Activated CD4-positive, alpha-beta T cell treated with anti-CD3 and anti-CD28 coated beads, Interleukin-2, amount 10 ng/mL, durations not matched to agents 7 days and 5 days (primary cell): Measurements from ENCODE around the gene SPATA9. TPM values are rescaled to one million over a fixed set of nuclear protein-coding genes. Genes with fewer than 3 reads are reported as not detected.
"Not testable (repeated sequence)": the region's sequence is repeated elsewhere in the genome, so short reads cannot be mapped to it uniquely, and the experiment has no call there.

ENCODE experiments used
- CTCF ChIA-PET: fragments of 350-600 bp; sonication (Branson Sonifier 250); formaldehyde crosslinking; loops from one replicate; lab custom pipeline; 2021; ENCODE audit warnings: antibody characterized with exemption; lab: Charles Lee
- POLR2A ChIA-PET: fragments of 350-600 bp; sonication (Branson Sonifier 250); formaldehyde crosslinking; loops from one replicate; lab custom pipeline; 2021; ENCODE audit warnings: antibody characterized with exemption; lab: Charles Lee
- DNase-seq: peaks from one replicate; pipeline ENCODE4 v3.0.0-alpha.2; 2020
- H3K27ac Mint-ChIP-seq: one replicate; pipeline ENCODE4 v1.8.0; 2021; ENCODE audit warnings: mild to moderate bottlenecking, moderate library complexity, mixed read lengths
- H3K27me3 Mint-ChIP-seq: one replicate; pipeline ENCODE4 v1.8.0; 2021; ENCODE audit warnings: mixed read lengths
- H3K36me3 Mint-ChIP-seq: one replicate; pipeline ENCODE4 v1.8.0; 2021; ENCODE audit warnings: low read depth, mixed read lengths
- H3K4me1 Mint-ChIP-seq: one replicate; pipeline ENCODE4 v1.8.0; 2021; ENCODE audit warnings: mixed read lengths
- H3K4me3 Mint-ChIP-seq: one replicate; pipeline ENCODE4 v1.8.0; 2021; ENCODE audit warnings: mild to moderate bottlenecking, moderate library complexity, mixed read lengths
- H3K9me3 Mint-ChIP-seq: one replicate; pipeline ENCODE4 v1.8.0; 2021; ENCODE audit warnings: mixed read lengths
- total RNA-seq, 2 experiments: library from RNA; stranded (reverse); gene quantifications; one replicate each; pipeline ENCODE4 v1.2.3, GENCODE V29; 2021

The SPATA9 gene
- total RNA-seq, 2 experiments from 2014 or later, result not detected

DNA sequence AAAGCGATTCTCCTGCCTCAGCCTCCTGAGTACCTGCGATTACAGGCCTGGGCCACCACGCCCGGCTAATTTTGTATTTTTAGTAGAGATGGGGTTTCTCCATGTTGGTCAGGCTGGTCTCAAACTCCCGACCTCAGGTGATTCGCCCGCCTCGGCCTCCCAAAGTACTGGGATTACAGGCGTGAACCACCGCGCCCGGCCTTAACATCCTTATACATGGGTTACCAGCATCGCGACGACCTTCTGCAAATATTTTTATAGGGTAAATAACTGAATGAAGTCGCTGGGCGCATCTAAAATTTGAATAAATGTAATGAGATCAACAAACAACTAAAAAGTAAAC is 36.6 kb downstream of the SPATA9 start:
- DNase-seq, H3K36me3 Mint-ChIP-seq, POLR2A ChIA-PET, H3K9me3 Mint-ChIP-seq, H3K27me3 Mint-ChIP-seq: not testable (repeated sequence)
- peaks cover 52% of the 10 kb centered on the region for H3K4me1 Mint-ChIP-seq
- H3K4me3 Mint-ChIP-seq, result peak overlapping the region; percentile 81
- CTCF ChIA-PET, result interaction anchor here (0.7 to 2.4 kb wide), 10 partner anchors 10 to 203 kb away, joined by 3 to 9 read pairs (median 4); no protein-coding TSS in a partner anchor
- H3K27ac Mint-ChIP-seq, result peak overlapping the region; percentile 95

DNA sequence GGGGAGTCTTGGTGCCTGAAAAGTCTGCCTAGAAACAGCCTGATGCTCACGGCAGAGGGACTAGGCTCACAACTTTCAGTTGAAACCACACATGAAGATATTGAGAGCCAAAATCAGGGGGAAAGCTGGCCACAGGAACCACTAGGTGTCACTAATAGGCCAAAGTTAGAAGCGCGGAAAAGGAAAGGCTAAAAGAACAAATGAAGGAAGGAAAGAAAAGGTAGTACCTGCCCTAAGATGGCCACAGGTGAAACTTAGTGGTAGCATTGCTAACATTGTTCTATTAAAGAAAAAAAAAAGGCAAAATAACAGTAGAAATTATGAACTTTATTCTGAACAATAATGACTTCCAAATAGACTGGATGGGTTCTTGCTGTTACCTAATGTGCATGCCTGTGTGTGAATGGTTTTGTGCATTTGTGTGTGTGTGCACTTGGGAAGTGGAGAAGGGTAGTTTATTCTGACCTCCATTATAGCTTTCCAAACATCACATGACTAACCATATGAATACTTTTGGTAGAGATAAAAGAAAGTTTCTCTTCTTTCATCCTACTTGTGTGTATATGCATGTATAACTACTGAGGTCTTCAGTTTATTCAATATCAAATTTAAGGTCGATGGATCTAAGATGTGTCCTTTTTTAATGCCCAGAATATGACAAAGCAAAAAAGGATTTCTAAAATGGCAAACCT is 38.3 kb downstream of the SPATA9 start:
- H3K27ac Mint-ChIP-seq, result peak overlapping the region; percentile 63
- no peaks in the 10 kb centered on the region for H3K9me3 Mint-ChIP-seq
- H3K4me1 Mint-ChIP-seq, result peaks cover 47% of the 10 kb centered on the region
- H3K27me3 Mint-ChIP-seq, result no peaks in the 10 kb centered on the region
- peaks cover under 1% of the 10 kb centered on the region for H3K36me3 Mint-ChIP-seq
- CTCF ChIA-PET, result interaction anchor here (1.0 to 2.4 kb wide), 8 partner anchors 9 to 317 kb away, joined by 3 to 12 read pairs (median 3); partner anchors contain the start of gene ELL2
- H3K4me3 Mint-ChIP-seq, result no peak overlapping the region
- DNase-seq, result peak; percentile 62
- POLR2A ChIA-PET, result interaction anchor here (0.8 kb wide), 1 partner anchor 100 kb away, joined by 3 read pairs; no protein-coding TSS in a partner anchor

DNA sequence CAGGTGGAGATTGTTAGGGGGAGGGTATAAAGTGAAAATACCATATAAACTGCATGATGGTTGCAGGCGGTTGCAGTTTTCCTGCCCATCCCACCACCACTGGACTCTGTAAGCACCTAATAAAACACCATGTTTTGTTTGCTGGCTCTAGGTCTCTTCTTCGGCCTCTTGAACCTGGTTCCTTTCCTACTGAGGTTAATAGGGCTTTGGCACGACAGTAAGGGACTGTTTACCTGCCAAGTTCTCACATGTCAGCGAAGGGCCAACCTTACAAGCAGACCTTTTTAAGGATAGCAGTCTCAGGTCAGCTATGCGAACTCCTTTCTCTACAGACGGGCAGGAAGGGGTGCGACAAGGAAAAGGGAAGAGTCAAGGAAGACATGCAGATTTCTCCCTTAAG is 39.6 kb downstream of the SPATA9 start:
- Mint-ChIP-seq H3K27me3 (peaks cover 4% of the 10 kb centered on the region), H3K4me3 (no peak overlapping the region), H3K9me3 (no peaks in the 10 kb centered on the region), H3K27ac (no peak overlapping the region), H3K4me1 (peaks cover 41% of the 10 kb centered on the region), H3K36me3 (no peaks in the 10 kb centered on the region)
- ChIA-PET CTCF (interaction anchor here (1.0 to 2.4 kb wide), 4 partner anchors 8 to 192 kb away, joined by 3 to 12 read pairs (median 4); no protein-coding TSS in a partner anchor), POLR2A (no interaction called here)
- no peak for DNase-seq

DNA sequence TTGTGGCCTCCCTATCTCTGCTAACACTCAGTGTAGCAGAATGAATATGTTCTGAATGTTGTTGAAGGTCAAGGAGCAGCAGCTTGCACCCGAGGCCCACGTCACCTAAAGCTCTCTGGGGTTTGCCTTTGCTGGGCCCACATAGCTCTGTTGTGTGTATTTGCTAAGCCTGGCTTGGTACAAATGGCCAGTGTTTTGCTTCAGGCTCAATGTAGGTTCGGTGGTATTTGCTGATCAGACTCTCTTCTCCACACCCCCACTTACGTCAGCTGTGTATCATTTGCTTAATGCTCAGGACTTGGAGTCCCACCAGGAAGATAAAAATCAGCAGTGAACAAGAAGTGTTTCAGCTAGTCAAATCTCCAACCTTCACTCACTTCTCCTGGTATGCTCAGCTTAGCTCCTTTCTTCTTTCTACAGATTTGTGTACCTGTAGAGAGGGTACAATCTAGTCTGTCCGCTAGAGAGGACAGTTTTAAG is 41.0 kb downstream of the SPATA9 start:
- no peak overlapping the region for H3K27ac Mint-ChIP-seq
- POLR2A ChIA-PET, result no interaction called here

DNA sequence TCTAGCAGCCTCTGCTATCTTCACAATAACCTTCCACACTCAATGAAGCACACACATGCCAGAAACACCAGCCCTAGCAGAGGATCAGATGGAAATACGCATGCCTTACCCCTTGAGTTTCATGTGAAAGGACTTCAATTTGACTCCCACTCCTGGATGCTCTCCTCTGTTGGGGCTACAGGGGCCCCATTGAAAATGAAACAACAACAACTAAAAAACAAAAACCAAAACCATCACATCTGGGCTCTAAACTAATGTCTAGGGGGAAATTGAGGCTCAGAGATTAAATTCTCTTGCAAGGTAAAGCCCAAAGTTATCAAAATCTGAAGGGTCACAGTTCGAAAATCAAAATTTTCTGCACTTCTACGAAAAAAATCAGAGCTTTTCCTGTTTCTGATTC is 44.2 kb downstream of the SPATA9 start:
- peaks cover under 1% of the 10 kb centered on the region for H3K9me3 Mint-ChIP-seq
- DNase-seq, result no peak
- no peak overlapping the region for H3K27ac Mint-ChIP-seq
- ChIA-PET CTCF (no interaction called here), POLR2A (no interaction called here)
- peaks cover 12% of the 10 kb centered on the region for H3K27me3 Mint-ChIP-seq
- H3K4me3 Mint-ChIP-seq, result no peak overlapping the region
- peaks cover 5% of the 10 kb centered on the region for H3K4me1 Mint-ChIP-seq
- peaks cover 1% of the 10 kb centered on the region for H3K36me3 Mint-ChIP-seq

More for the DNA sequence above, 41.0 kb downstream of the SPATA9 start:
- CTCF ChIA-PET, result interaction anchor here (1.8 to 2.0 kb wide), 2 partner anchors 10 to 19 kb away, joined by 4 to 7 read pairs; no protein-coding TSS in a partner anchor
- H3K9me3 Mint-ChIP-seq, result no peaks in the 10 kb centered on the region
- peaks cover 5% of the 10 kb centered on the region for H3K27me3 Mint-ChIP-seq
- DNase-seq, result no peak
- H3K4me3 Mint-ChIP-seq, result no peak overlapping the region
- peaks cover 30% of the 10 kb centered on the region for H3K4me1 Mint-ChIP-seq
- H3K36me3 Mint-ChIP-seq, result no peaks in the 10 kb centered on the region

DNA sequence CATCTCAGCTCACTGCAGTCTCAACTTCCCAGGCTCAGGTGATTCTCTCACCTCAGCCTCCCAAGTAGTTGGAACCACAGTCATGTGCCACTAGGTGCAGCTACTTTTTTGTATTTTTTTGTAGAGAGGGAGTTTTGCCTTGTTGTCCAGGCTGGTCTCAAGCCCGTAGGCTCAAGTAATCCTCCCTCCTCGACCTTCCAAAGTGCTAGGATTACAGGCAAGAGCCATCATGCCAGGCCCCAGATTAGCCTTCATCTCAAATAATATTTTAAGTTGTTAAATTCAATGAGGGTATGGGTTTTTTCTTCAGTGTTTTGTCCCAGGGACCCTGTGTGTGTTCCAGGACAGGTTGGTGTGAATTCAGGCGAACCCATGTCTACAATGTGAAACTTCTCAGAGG is 48.7 kb downstream of the SPATA9 start:
- H3K4me1 Mint-ChIP-seq, result peaks cover 25% of the 10 kb centered on the region
- peaks cover 12% of the 10 kb centered on the region for H3K27me3 Mint-ChIP-seq
- CTCF ChIA-PET, result interaction anchor here (1.0 to 2.9 kb wide), 2 partner anchors 12 to 219 kb away, joined by 3 to 12 read pairs; no protein-coding TSS in a partner anchor
- H3K27ac Mint-ChIP-seq, result no peak overlapping the region
- no peak for DNase-seq
- H3K9me3 Mint-ChIP-seq, result peaks cover 18% of the 10 kb centered on the region
- POLR2A ChIA-PET, result no interaction called here
- peaks cover 14% of the 10 kb centered on the region for H3K36me3 Mint-ChIP-seq
- no peak overlapping the region for H3K4me3 Mint-ChIP-seq

DNA sequence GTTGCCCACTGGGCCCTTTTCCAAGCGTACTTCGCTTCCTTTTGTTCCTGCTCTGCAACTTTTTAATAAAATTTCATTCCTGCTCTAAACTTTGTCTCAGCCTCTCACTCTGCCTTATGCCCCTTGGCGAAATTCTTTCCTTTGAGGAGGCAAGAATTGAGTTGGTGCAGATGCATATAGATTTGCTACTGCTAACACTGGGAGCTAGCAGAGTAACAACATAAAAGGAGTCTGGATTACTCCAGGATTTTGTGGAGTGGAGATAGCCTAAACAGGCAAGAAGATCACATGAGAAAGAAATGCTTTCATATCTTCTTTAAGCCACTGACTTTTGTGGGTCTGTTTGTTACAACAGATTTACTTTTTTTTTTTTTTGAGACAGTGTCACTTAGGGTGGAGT is 49.1 kb downstream of the SPATA9 start:
- Mint-ChIP-seq H3K27me3 (peaks cover 11% of the 10 kb centered on the region), H3K4me3 (no peak overlapping the region), H3K36me3 (peaks cover 14% of the 10 kb centered on the region), H3K9me3 (peaks cover 18% of the 10 kb centered on the region), H3K27ac (no peak overlapping the region), H3K4me1 (peaks cover 24% of the 10 kb centered on the region)
- no peak for DNase-seq
- POLR2A ChIA-PET, result no interaction called here
- CTCF ChIA-PET, result interaction anchor here (1.0 to 2.9 kb wide), 2 partner anchors 12 to 220 kb away, joined by 3 to 12 read pairs; no protein-coding TSS in a partner anchor

DNA sequence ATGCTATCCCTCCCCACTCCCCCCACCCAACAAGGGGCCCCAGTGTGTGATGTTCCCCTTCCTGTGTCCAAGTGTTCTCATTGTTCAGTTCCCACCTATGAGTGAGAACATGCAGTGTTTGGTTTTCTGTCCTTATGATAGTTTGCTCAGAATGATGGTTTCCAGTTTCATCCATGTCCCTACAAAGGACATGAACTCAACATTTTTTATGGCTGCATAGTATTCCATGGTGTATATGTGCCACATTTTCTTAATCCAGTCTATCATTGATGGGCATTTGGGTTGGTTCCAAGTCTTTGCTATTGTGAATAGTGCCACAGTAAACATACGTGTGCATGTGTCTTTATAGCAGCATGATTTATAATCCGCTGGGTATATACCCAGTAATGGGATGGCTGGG is 49.8 kb downstream of the SPATA9 start:
- H3K27ac Mint-ChIP-seq, H3K27me3 Mint-ChIP-seq, H3K4me3 Mint-ChIP-seq, DNase-seq: not testable (repeated sequence)
- H3K4me1 Mint-ChIP-seq, result peaks cover 20% of the 10 kb centered on the region
- H3K36me3 Mint-ChIP-seq, result peaks cover 14% of the 10 kb centered on the region
- ChIA-PET POLR2A (interaction anchor here (0.6 kb wide), 1 partner anchor 228 kb away, joined by 4 read pairs; no protein-coding TSS in a partner anchor), CTCF (interaction anchor here (1.8 to 2.7 kb wide), 2 partner anchors 11 kb away, joined by 12 to 18 read pairs; no protein-coding TSS in a partner anchor)
- peaks cover 18% of the 10 kb centered on the region for H3K9me3 Mint-ChIP-seq

DNA sequence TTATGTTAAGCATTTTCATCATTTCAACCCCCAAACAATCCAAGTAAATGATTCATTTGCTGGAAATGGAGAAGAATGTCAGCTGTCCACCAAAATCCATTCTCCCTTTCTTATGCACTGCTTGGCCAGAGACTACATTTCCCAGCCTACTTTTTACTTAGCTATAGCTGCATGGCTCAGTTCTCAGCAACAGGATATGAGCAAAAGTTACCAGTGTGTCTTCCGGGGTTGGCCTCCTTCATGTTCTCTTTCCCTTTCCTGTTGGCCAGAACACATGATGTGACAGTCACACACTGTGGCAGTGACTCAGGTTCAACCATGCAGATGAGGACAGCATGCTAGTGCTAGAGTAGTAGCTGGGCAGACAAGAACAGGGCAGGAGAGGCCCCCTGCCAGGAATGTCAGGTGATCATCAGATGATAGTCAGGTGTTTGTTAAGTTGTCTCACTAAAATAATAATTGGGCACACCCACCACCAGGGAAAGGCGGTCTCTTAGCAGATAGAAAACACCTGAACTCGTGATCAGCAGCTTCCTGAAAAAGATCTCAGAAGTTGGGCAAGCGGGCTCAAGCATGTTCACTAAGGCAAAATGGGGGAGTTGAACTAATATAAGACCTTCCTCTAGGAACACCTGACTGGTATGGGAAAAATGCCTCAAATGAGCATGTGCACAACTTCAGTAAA is 50.7 kb downstream of the SPATA9 start:
- Mint-ChIP-seq H3K9me3 (peaks cover 18% of the 10 kb centered on the region), H3K27me3 (peaks cover 8% of the 10 kb centered on the region), H3K4me3 (no peak overlapping the region), H3K36me3 (peaks cover 14% of the 10 kb centered on the region), H3K4me1 (peaks cover 20% of the 10 kb centered on the region), H3K27ac (peak overlapping the region; percentile 96)
- ChIA-PET POLR2A (interaction anchor here (0.6 to 1.8 kb wide), 3 partner anchors 10 to 228 kb away, joined by 3 to 4 read pairs (median 4); no protein-coding TSS in a partner anchor), CTCF (interaction anchor here (0.9 to 2.7 kb wide), 5 partner anchors 10 to 218 kb away, joined by 4 to 18 read pairs (median 9); partner anchors contain the start of gene RFESD)
- peak; percentile 81 for DNase-seq

DNA sequence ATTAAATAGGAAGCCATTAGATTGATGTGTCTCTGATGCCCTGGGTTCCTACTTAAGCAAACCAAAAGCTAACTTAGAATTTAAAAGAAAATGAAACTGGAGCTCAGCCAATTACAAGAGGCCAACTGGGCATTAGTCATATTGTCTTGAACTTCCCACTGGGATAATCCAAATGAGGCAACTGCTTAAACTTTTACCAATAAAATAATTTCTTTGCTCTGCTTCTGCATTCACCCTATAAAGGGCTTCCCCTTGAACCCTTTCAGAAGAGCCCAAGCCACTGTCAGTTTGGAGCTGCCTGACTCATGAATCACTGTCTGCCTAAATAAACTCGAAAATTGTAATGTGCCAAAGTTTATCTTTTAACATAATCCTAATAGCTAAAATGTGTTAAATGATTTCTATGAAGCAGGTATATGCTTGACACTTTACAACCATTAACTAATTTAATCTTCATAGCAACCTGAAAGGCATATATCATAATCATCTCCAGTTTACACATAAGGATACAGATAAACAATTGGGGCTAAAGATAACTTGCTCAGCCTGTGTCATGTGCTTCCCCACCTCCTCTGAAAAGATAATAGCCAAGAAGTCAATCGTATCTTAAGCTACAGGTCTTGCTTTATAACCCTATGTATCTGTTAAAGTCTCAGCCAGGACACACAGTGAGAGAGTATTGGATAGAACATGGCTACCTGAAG is 51.4 kb downstream of the SPATA9 start:
- POLR2A ChIA-PET, result interaction anchor here (0.9 to 1.8 kb wide), 2 partner anchors 9 to 10 kb away, joined by 3 to 4 read pairs; no protein-coding TSS in a partner anchor
- H3K9me3 Mint-ChIP-seq, result peaks cover 18% of the 10 kb centered on the region
- peak overlapping the region; percentile 96 for H3K27ac Mint-ChIP-seq
- H3K4me1 Mint-ChIP-seq, result peaks cover 20% of the 10 kb centered on the region
- peaks cover 14% of the 10 kb centered on the region for H3K36me3 Mint-ChIP-seq
- DNase-seq, result no peak
- CTCF ChIA-PET, result interaction anchor here (0.9 to 2.7 kb wide), 7 partner anchors 9 to 319 kb away, joined by 3 to 18 read pairs (median 7); partner anchors contain the start of gene RFESD
- H3K27me3 Mint-ChIP-seq, result peaks cover 3% of the 10 kb centered on the region
- no peak overlapping the region for H3K4me3 Mint-ChIP-seq

DNA sequence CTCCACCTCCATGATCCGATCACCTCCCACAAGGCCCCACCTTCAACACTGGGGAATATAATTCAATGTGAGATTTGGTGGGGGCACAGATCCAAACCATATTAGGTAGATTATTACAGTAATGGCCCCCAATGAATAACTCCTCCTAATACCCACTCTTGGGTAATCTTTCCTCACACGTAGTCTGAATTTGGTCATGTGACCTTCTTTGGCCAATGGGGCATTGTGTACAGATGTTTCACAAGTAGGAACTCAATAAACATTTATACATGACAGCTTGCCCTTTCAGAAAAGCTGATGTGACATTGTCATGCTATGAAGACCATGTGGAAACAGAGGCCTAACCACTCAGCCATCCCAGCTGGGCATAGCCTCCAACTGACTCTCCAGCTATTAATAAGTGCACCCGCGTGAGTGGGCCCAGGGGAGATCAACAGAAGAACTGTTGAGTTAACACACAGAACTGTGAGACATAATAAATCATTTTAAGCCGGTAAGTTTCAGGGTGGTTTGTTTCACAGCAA is 52.3 kb downstream of the SPATA9 start:
- Mint-ChIP-seq H3K27me3 (peaks cover 2% of the 10 kb centered on the region), H3K27ac (no peak overlapping the region), H3K36me3 (peaks cover 14% of the 10 kb centered on the region), H3K4me3 (no peak overlapping the region), H3K9me3 (peaks cover 18% of the 10 kb centered on the region), H3K4me1 (peaks cover 20% of the 10 kb centered on the region)
- ChIA-PET POLR2A (no interaction called here), CTCF (interaction anchor here (0.9 to 2.7 kb wide), 3 partner anchors 8 to 320 kb away, joined by 3 to 18 read pairs (median 3); partner anchors contain the start of gene RFESD)
- DNase-seq, result no peak

DNA sequence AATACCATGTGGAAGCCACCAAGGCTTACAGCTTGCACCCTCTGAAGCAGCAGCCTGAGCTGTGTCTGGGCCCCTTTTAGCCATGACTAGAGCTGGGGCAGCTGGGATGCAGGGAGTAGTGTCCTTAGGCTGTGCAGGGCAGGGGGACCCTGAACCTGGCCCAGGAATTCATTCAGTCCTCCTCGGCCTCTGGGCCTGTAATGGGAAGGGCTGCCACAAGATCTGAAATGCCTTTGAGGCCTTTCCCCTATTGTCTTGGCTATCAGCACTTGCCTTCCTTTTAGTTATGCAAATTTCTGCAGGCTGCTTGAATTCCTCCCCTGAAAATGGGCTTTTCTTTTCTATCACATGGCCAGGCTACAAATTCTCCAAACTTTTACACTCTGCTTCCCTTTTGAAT is 53.9 kb downstream of the SPATA9 start:
- peaks cover 20% of the 10 kb centered on the region for H3K4me1 Mint-ChIP-seq
- H3K27ac Mint-ChIP-seq, result no peak overlapping the region
- peaks cover 18% of the 10 kb centered on the region for H3K9me3 Mint-ChIP-seq
- no peak for DNase-seq
- CTCF ChIA-PET, result no interaction called here
- peaks cover 2% of the 10 kb centered on the region for H3K27me3 Mint-ChIP-seq
- POLR2A ChIA-PET, result no interaction called here
- H3K36me3 Mint-ChIP-seq, result peaks cover 14% of the 10 kb centered on the region
- no peak overlapping the region for H3K4me3 Mint-ChIP-seq
